GF-D8 (cell line): ENCODE data around the gene CHST13.
A peak's percentile ranks its signal among the peaks of the same experiment; 100 is the strongest.
"Not testable (repeated sequence)": the region's sequence is repeated elsewhere in the genome, so short reads cannot be mapped to it uniquely, and the experiment has no call there.

Experiments
- DNase-seq: peaks from one replicate; lab custom pipeline; 2025; lab: John Stamatoyannopoulos, UW

Gene CHST13

DNA sequence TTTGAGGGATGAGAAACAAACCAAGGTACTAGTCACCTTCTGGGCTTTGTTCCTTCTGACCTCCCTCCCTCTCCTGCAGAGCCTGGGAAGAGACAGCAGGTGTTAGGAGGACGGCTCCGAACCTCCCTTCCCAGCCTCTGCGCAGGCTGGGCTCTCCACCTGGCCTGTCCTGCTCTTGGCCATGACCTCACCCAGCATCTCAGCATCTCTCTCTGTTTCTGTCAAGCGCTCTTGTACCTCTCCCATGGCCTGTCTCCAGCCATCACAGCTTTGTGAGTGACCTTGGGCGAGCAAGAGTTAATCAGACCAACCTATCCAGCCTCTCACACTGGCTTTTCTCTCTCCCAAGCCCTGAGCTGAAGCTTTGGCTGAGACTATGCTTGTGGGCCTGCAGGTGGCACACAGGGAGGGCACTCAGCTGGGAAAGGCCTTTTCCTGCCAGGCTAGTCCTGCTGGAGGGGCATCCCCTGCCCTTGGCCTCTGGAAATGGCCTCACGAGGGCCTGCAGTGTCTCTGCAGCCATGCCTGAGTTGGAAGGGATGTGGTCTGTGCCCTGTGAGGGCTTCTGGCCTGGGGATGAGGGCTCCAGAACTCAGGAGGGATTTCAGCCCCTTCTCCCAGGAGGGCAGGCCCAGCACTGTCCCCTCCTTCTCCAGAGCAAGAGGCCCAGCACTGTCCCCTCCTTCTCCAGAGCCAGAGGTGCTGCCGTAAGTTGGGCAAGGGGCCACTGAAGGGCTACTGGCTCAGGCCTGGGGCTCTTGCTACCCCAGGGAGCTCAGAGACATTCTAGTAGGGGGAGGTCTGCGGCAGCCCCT, 2.1 kb downstream of the CHST13 start:
- DNase-seq, result no peak

DNA sequence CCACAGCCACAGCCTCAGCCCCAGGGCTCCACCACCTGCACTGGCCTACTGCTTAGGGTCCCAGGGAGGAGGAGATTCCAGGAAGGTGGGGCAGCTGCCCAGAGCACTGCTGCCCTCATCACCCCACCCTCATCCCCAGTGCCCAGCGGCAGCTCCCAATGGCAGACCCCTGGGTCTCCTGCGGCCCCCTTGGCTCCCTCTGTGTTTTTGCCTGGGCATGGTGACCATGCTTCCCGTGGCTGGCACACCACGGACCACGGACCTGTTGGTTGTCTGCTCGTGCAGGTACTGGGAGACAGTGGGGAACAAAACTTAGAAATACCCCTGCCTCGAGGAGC, 2.7 kb downstream of the CHST13 start:
- no peak for DNase-seq

DNA sequence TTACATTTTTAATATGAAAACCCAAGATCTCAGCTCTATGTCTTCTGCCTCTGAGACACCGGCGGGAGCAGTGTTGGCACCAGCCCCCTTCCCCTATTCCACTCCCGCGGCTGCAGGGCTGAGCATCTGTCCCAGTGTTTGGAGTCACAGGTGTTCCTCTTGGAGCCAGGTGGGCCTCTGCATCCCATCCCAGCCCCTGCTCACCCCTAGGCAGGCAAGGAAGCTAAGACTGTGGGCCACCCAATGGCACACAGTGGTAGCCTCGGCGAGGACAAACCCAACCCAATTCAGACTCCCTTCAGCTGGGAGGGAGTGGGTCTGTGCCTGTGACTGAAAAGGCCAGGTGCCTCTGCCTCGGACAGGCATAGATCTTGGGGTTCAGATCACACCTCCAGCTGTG, 3.1 kb downstream of the CHST13 start:
- DNase-seq, result no peak

DNA sequence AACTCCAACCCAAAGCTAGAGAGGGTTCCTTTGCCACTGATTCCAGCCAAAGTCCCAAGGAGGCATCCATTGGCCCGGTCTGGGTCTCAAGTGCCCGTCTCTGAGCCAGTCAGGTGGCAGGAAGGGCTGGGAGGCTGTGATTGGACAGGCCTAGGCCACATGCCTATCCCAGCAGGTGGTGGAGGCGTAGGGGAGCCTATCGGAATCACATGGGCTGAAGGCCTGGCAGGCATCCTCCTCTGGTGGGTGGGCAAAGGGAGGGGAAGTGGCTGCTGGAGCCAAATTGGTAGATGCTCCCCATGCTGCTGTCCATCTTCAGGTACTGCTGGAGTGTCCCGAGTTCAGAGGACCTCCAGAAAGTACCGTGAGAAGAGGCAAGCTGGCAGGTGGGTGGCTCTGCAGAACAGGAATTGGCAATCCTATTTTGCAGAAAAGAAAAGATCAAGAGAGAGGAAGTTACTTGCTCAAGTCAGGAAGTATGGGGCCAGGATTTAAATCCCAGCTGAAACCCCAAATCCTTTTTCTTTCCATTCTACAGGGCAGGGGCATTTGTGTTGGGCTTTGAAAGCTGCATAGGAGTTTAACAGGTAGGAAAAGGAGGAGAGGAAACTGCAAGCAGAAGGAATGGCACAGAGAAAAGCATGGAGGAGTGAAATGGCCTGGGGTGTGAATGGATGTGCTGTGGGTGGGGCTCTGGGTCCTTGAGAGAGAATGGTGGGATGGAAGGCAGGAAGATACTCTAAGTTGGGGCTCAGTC, 3.7 kb downstream of the CHST13 start:
- DNase-seq, result no peak

DNA sequence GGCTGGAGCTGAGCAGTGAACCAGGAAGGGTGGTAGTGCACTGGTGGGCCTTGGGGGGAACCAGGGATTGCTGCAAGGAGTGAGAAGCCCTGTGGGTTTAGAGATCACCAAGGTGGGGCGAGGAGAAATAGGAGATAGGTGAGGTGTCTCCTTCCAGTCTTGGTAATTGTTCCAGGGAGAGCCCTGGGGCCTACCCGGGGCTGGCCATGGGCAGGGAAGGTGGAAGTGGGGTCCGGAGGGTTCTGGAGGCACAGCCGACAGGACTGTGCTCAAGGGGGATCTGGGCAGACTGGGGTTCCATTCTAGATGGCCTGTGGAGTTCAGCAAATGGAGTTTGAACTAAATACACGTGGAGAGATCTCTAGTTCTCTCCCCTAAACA, 4.5 kb downstream of the CHST13 start:
- DNase-seq, result no peak

DNA sequence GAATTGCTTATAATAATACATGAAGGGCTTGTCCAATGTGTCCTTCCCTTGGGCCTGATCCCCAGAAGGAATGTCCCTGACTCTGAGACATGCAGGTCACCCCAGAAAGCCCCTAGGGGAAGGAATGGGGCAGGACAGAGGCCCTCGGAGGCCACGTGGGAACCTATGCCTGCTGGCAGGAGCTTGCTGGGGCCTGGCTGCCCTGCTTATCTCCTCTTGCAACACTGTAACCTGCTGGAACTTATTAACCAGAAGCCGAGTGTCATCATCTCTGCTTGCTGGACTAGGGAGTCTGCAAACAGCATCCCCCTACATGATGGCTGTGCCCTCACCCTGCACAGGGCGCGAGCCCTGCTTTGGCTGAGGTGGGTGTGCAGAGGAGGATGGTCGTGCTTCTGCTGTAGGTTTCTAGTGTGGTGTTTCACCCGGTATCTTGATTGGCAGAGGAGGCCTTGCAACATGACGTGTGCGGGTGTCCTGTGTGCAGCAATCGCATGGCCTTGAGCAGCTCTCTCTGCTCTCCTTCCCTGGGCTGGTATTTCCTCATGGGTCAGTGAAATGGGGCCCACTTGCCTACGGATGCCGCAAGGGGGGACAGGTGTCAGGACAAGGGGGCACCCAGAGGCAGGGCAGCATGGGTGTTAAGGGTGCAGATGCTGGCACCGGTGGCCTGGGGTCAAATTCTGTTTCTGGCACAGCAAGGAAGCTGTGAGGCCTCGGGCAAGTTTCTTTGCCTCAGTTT, 5.0 kb downstream of the CHST13 start:
- peak; percentile 82 for DNase-seq

DNA sequence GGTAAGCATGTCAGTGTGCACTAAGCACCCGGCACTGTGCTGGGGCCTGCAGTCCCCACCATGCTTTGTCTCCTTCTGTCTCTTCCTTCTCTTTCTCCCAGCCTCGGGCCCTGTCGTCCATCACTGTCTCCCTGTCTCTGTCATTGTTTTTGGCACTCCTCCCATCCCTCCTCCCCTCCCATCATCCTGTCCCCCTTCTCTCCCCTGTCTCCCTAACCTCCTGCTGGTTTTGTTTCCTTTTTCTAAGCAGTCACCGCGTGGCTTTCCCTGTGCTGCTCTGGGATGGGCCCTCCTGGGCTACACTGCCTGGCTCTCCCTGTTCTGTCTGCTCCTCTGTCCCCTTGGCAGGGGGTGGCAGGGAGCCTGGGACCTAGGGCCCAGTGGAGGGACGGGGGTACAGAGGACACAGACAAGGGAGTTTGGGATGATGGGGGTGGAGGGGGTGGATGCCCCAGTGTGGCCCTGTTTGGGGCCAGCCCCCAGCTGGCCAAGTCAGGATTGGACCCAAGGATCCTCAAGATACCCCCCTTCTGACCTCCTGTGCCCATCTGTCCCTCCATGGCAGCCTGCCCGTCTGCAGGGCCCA, 5.7 kb downstream of the CHST13 start:
- no peak for DNase-seq

DNA sequence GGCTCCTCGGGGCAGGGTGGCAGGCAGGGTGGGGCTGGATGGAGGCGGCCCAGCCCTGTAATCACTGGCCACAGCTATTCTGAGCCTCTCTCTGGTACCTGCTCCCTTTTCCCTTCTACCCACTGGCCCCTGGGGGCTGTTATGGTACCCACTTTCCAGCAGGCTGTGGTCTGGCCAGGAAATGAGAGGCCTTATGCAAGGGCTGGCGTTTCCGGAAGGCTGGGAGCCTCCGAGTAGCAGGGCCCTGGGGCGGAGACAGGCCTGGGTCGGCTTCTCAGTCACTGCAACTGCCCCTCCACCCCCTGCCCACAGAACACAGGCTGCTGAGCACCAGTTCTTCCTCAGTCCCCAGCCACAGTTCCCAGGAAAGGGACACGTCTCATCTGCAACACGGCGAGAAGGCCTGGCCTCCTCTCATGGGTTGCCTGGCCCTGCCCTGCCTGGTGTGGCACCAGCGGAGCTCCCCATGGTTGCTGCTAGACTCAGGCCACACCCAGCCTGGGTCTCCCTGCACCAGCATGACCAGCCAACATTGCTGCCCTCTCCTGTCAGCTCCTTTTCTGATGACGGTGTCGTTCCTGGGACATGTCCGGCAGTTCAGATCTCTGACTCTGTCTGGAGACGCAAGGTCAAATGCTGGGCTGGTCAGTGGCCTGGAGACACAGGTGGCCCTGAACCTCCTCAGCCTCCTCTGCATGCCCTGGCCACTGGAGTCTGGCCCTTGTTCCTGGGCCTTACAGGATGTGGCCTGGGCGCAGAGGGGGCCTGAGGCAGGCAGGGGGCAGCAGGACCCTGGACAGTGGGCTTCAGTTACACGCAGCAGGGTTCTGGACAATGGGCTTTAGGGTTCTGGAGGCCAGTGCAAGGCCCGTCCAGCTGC, 6.5 kb downstream of the CHST13 start:
- peak; percentile 95 for DNase-seq

DNA sequence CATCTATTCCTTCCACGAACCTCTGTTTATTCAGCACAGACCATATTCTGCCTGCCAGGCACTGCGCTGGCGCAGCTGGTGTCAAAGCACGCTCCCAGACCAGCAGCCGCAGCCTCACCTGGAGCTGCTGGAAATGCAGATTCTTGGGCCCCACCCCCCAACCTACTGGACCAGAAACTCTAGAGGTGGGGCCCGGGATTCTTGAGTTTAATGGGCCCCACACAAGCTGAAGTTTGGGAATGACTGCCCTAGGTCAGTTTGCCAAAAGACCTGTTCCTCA, 7.0 kb downstream of the CHST13 start:
- no peak for DNase-seq

DNA sequence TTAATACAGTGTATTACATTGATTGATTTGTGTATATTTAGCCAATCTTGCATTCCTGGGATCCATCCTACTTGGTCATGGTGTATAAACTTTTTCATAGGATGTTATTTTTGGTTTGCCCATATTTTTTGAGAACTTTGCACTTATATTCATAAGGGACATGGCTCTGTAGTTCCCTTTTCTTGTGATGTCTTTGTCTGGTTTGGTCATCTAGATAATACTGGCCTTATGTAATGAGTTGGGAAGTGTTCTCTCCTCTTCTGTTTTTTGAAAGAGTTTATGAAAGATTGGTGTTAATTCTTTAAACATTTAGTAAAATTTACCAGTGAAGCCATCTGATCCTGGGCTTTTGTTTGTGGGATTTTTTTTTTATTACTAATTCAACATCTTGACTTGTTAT, 9.6 kb downstream of the CHST13 start:
- DNase-seq, result no peak

DNA sequence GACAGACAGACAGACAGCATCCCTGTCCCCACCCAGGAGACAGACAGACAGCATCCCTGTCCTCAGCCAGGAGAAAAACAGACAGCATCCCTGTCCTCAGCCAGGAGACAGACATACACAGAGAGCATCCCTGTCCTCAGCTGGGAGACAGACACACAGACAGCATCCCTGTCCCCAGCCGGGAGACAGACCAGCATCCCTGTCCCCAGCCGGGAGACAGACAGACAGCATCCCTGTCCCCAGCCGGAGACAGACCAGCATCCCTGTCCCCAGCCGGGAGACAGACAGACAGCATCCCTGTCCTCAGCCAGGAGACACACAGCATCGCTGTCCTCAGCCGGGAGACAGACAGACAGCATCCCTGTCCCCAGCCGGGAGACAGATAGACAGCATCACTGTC, 10.8 kb downstream of the CHST13 start:
- DNase-seq, result not testable (repeated sequence)

DNA sequence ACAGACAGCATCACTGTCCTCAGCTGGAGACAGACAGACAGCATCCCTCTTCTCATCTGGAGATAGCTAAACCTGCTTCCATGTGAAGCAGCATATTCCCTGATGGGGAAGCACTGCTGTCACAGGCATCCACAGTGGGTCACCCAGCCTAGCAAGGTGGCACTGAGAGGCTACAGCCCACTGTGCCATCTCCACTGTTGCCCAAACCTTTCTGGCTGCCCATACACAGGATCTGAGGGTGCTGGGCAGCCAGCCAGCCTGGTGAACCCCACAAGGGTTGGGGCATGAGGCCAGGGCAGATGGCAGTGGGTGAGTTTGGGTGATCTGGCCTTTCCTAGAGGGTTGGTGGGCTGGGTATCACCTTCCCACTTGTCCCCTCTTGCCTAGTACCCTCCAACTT, 11.7 kb downstream of the CHST13 start:
- DNase-seq, result no peak

DNA sequence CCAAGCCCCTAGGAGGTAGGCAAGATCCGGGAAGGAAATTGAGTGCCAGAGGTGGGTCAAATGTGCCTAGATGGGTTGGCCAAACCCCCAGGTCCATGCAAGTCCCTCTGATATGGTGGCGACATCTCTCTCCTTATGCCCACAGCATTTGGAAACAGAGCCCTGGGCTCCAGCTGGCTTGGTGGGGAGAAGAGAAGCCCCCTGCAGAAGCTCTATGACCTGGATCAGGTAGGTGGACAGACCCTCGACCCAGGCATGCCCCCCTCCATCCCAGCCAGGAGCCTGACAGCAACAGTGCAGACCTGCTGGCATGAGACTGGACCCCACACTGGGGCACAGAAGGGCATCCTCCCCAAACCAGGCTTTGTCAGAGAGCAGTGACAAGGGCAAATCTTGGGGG, 12.2 kb downstream of the CHST13 start:
- no peak for DNase-seq

DNA sequence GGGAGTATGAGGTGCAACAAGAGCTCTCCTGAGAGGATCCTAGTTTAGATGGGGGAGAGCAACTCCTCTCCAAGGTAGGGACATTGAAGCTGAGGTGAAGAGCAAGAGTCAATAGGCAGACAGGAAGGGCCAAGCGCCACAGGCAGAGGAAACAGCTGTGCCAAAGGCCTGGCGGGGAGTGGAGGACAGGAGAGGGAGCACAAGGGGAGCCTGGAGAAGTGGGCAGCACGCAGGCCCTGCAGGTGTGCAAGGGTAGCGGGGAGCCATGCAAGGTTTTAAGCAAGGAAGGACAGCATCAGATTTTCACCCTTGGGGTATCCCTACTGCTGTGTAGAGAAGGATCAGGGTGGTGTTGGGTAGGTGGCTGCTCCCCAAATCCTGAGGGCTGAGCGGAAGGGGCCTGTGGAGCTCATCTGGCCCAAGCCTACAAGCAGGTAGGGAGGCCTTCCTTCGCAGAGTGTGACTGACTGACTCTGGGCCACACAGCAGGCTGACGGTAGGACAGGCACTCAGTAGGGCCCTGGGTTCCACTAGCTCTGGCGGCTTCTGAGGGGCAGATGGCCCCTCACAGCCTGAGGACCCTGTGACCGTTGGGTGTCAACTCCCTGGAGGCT, 13.3 kb downstream of the CHST13 start:
- no peak for DNase-seq

DNA sequence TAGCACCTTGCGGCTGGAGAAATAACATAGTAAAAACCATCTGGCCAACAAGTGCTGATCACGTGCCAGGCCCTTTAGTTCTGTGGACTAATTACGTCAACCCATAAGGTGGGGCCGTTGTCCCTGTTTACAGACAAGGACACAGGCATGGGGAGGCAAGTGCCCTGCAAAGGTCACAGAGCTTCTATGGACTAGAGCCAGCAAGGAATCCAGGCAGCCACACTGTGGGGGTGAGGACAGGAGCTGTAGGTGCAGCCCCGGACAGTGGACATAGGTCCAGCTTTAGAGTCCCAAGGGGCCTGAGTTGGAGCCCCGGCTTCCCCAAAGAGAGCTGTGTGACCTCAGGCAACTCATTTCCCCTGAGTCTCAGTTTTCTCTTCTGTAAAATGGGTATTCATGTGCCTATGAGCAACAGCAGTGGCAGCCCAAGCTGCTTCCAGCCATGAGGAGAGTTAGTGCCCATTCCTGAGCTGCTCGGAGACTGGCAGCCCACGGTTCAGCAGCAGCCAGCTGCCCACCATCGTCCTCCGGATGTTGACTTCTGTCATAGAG, 13.9 kb downstream of the CHST13 start:
- DNase-seq, result no peak

DNA sequence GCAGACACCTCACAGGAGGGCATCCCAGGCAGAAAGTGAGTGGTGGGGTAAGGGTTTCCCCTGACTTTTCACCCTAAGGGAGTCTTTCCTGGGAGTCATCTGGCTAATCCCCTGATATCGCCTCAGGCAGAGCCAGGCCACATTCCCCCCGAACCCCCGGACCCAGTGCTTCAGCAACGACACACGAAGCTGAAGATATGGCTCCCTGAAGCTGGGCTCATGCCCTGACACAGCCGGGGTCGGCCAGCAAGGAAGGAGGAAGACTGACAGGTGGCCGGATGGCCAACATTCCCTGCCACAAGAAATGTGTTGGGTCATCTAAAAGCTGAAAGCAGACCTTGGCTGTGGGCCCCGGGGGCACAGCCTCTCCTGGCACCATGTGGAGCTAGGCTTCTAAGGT, 14.4 kb downstream of the CHST13 start:
- DNase-seq, result no peak

DNA sequence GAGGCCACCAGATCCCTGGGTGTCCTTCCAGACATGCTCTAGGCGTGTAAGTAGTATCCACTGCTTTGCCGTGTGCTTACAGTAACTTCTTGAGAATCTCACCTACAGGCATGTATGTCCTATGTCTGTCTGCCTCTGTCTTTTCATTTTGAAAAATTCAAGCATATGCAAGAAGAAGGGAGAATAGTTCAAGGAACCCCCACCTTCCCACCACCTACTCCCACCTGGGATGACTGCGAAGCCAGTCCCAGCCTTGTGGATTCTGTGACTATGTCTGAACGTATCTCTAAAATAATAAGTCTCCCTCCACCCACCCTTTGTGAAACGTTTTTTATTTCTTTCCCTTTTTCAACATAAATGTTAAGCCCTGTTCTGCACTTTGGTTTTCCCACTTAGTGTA, 15.0 kb downstream of the CHST13 start:
- no peak for DNase-seq

DNA sequence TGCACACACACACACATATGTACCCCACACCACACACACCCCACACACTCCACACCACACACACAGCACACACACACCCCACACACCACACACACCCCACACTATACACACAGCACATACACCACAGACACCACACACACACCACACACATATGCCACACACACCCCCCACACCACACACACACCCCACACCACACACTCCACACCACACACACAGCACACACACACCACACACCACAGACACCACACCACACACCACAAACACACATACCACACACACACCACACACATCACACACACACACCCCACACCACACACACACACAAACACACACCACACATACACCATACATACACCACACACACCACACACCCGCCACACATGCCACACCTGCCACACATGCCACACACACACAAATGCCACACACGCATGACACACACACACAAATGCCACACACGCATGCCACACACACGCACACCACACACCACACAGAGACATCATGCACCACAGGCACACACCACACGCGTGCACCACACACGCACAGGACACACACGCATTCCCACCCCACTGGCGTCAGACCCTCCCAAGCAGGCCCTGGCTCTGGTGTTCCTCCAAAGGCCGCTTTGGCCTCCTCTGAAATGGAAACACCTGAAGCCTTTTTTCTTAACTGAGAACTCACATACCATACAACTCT, 15.7 kb downstream of the CHST13 start:
- DNase-seq, result no peak

DNA sequence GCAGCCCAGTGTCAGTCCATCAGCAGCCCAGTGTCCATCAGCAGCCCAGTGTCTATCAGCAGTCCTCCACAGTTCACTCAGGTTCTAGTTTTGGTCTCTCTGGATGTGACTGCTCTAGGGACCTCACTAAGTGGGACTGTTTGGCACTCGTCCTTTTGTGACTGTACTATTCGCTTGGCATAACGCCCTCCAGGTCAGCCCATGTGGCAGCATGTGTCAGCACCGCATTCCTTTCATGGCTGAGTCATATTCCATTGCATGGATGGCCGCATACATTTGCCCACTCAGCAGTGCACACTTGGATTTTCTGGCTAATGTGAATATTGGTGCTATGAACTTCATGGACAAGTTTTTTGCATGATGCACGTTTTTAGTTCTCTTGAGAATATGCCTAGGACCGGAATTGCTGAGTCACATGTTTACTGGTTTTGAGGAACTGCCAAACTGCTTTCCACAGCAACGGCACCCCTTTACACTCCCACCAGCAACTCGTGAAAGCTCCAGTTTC, 16.4 kb downstream of the CHST13 start:
- DNase-seq, result peak; percentile 84

DNA sequence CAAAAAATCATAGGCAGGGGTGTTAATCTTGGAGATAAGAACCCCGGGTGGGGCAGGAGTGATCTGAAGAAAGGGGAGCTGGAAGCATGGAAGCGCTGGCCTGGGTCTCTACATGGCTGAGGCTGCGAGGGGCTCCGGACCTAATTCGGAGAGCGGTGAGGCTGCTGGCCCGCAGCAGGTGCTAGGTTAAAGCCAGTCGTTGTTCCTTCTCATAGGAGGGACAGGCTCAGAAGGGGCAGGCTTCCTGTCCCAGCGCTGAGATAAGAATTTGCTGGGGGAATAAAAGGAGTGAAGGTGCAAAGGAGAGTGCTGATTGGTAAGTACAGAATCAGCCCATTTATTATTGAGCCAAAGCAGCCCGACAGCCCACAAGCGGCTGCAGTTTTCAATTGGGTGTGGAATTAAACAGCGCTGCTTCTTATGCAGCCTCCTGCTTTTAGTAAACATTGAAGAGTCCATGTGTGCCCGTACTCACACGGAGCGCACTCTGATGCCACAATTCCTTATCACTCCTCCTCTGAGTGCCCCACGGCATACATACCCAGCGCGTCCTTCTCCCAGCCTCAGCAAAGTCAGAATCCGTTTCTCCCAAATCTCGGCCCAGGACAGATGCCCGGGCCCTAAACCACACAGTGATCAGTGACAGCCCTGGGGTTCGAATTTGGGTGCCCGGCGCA, 17.1 kb downstream of the CHST13 start:
- DNase-seq, result peak; percentile 47
